NCI-H345 treated with DMSO at 0.1 percent for 48 hours (cell line): ENCODE measurements around the gene LYZL1.
"Not testable (repeated sequence)": the region's sequence is repeated elsewhere in the genome, so short reads cannot be mapped to it uniquely, and the experiment has no call there.

Experiments used
- DNase-seq: peaks from one replicate; lab custom pipeline; 2025; ENCODE audit not compliant: unreplicated experiment; lab: John Stamatoyannopoulos, UW

The LYZL1 gene

DNA sequence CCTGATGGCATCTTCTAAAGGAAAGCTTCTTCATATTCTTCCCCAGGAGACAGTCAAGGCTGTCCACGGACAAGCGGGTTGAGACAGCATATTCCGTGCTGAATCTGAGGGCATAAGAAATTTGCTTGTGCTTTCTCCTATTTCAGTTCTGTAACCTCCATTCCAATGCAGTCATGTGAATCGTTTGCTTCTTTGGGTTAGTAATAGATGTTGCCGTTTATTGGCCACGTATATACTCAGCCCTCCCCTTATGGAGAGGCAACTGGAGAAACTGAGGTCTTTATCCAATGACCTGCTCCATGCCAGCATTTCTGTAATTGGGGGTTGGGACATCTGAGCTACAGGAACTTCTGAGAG lies 38.9 kb downstream of the LYZL1 start:
- no peak for DNase-seq

DNA sequence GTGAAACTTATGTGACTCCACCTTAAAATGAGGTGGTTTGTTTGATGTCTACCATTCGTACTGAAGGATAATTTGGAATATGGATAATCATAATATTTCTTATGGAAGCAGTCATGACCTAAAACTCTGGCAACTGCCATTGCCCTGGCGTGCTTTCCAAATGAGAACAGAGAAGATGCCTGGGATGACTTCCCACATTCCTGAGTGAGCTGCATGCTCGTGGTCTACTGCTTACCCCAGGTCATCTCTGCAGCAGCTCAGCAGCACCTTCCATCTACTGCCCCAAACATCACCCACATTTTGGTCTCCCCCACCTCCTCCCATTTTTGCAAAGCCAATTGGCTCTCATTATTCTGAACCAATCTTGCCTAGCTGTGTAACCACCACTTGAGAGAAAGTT lies 40.1 kb downstream of the LYZL1 start:
- no peak for DNase-seq

DNA sequence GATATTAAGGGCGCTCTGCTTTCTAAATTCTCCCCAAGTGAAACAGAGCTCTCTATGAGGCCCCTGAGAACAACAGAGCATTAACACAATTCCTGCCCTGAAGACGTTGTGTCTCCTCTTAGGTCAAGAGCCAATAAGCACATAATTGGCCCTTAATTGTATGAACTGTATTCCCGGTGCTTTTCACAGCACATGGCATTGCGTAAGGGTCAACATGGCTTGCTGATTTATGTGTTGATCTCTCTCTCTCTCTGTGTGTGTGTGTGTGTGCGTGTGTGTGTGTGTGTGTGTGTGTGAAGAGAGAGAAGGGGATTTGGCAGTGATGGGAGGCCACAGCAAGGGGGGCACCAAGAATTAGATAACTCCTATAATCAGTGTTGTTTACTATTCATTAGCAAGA lies 40.5 kb downstream of the LYZL1 start:
- DNase-seq = no peak

DNA sequence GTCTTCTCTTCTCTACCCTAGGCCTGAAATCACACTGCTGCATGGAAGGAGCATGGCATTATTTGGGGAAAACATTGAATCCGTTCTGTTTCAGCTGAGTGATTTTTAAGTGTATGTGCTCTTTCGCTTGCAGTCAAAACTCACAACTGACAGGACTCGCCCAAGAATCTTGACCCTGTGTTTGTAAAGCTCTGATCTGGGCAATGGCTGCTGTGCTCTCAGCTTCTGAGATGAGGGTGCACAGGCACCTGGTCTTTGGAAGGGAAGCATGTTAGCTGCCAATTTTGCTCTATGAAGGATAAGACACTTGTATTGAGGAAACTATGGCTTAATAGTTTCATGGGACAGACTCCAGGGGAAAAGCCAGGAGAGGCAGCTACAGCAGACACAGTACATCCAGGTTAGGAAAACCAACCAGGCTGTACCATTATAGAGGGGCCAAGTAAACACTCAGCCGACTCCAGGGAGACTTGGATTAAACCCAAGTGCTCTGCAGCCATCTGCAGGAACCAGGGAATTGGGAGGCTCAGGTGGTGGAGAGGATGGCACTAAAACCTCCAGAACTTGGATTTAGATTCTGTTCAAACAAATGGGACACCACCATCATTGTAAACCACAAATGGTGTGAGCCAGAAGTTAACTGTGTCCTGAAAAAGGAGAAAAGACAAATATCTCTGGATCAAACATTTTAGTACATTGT lies 43.3 kb downstream of the LYZL1 start:
- no peak for DNase-seq

DNA sequence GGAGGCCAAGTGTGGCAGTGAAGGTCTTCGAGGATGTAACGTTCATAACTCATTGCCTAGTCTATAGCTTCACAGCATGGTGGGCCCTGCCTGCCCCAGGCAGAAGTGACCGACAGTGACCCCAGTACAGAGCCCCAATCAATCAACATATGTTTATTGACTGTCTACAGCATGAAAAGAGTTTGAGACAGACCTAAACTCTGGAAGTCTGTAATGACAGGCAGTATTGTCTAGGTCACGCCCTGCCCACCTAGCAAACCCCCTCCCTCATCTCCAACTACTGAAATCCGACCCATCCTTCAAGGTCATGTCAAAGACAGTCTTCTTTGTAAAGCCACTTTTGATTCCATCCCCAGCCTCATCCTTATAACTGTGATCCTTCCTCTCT lies 43.9 kb downstream of the LYZL1 start:
- no peak for DNase-seq

DNA sequence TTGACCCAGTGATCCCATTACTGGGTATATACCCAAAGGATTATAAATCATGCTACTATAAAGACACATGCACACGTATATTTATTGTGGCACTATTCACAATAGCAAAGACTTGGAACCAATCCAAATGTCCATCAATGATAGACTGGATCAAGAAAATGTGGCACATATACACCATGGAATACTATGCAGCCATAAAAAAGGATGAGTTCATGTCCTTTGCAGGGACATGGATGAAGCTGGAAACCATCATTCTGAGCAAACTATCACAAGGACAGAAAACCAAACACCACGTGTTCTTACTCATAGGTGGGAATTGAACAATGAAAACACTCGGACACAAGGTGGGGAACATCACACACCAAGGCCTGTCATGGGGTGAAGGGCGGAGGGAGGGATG lies 48.7 kb downstream of the LYZL1 start:
- not testable (repeated sequence) for DNase-seq

DNA sequence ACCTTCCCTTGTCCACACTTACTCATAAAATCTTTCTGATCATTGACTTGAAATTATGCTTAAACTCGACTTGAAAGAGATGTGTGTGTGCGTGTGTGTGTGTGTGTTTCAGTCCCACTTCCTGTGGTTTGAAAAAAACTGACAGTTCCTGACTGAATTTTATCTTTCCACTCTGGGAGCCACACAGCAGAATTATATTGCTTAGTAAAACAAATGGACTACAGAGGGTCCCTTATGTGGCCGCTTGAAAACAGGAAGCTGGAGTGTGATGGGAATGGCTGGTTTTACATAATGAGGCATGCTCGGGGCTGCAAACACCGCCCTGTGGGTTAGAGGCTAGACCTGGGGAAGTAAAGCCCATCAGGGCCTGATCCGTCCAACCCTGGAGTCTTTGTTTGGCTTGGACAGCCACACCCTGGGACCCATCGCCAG lies 54.8 kb downstream of the LYZL1 start:
- DNase-seq = no peak

DNA sequence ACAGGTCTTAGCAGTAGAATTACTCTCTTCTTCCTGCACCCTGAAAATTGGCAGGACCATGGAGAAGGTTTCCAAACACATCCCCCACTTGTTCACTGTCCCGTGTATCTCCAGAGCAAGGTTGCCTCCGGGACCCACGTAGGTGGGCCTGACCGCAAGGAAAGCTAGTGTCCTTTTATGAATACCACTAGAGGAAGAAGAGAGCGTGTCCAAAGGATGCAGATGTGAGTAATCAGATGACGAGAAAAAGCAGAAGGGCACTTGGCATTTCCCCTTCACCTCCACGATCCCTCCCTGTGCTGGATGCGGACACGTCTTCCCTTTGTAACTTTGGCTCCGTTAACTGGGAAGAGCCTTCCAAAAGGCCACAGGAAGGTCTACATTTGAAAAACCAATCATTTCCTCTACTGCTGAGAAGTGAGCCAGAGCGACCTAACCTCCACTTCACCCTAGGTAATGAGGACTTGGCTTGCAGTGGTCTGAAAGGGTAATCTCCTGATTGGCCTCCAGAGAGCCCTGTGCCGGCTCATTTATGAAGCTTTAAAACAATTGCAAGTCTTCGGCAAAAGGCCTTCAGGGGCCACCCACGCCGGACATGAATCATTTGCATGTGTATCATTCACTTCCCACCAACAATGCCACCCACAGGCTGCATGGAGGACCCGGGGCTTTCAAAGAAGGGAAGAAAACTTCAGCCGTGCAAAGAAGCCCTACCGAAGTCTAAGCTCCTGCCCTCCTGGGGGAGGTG lies 55.4 kb downstream of the LYZL1 start:
- no peak for DNase-seq

DNA sequence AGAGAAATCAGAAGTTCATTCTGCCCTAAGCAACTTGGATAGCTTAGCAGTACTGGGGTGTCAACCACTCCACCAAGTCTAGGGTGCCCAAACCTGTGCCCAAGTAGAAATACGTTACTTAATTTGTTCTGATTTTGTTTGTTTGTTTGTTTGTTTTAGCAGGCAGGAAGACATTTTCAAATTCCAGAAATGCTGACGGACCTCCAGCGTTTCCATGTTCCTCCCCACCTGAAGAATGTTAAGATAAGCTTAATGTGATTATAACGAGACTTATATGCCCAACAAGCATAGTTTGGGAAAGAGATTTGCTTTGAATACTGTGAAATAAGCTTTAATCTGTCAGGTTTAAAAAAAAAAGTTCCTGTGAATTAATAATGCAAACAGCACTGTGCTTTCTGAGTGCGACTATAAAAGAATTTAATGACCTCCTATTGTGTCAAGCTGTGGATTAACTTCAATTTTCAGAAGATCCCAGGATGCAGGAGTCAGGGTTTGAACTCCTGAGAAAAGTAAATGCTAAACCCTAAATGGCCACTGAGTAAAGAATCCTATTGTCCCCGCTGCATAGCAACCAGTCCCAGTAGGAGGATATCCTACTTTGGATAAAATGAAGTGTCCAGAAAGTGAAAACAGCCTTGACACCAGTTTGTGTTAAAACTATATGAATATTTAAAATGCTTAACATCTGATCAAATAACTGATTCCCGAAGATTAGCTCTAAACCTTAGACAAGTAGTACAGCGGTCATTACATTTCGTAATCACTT lies 56.5 kb downstream of the LYZL1 start:
- no peak for DNase-seq

DNA sequence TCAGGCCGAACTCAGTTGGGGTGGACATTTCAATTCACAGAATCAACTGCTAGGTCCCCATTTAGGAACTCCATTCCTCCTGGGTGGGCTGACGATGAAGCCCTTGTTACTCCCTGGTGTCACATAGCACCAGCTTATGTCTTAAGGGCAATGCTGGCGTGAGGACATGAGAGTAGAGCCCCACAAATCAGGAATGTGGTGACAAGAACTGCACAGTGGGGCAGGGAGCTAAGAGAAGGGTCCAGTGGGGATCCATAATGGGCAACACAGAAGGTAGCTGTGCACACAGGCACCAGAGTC lies 57.0 kb downstream of the LYZL1 start:
- no peak for DNase-seq

DNA sequence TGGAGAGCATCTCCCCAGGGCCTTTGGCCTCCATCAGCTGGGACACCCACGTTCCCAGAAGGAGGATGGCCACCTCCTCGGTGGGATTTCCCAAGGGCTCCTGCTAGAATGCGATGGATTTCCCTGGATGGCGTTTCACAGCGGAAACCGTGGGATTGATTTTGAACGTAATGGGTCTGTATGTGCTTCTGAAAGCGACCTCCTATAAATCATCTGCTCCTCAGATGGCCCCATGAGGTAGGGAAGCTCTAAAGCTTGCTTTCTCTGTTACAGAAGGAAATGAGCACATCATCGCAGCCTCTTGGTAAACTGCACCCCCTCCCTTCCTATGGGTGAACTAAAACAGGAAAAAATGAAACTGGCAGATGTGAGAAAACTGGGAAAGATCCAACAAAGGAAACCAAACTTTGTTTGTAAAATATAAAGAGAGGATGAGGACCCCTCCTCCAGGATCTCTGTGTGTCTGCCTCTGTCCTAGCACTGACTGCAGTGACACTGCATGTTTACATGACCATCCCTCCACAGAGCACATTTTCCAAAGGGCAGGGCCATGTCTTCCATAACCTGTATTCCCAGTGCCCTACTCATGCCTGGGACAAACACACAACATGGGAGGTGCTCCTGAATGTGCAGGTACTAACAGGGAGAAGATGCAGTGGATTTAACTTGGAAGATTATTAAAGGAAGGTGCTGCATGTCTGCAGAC lies 57.6 kb downstream of the LYZL1 start:
- no peak for DNase-seq

DNA sequence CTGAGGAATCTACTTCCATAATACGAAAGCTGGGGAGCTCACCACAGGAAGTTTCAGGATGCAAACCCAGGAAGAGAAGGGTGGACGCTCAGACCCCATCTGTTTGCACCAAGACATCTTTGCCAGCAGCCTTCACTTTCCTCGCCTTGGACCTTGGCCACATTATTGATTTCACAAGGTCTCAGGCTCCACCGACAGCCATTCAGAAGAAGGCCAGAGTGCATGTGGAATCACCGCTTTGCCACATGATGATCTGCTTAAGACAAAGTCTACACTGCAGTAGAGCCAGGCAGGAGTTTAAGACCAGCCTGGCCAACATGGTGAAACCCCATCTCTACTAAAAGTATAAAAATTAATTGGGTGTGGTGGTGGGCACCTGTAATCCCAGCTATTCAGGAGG lies 60.0 kb downstream of the LYZL1 start:
- DNase-seq = no peak

DNA sequence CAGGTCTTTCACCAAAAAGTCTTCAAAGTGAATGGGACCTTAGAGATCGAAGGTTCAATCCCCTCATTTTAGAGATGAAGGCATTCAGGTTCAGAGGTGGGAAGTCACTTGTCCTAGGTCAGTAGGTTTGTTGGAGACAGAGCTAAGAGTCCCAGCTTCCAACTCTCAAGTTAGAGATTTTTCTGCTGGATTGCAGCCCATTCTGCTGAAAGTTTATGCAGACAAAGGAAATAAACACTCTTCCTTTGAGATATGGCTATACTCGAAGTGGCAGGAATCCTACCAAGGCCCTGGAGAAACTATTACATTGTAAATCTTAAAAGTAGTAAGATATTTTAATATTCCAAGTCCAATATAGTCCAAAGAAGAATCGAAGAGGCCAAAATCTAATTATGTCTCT lies 64.4 kb downstream of the LYZL1 start:
- DNase-seq = no peak

DNA sequence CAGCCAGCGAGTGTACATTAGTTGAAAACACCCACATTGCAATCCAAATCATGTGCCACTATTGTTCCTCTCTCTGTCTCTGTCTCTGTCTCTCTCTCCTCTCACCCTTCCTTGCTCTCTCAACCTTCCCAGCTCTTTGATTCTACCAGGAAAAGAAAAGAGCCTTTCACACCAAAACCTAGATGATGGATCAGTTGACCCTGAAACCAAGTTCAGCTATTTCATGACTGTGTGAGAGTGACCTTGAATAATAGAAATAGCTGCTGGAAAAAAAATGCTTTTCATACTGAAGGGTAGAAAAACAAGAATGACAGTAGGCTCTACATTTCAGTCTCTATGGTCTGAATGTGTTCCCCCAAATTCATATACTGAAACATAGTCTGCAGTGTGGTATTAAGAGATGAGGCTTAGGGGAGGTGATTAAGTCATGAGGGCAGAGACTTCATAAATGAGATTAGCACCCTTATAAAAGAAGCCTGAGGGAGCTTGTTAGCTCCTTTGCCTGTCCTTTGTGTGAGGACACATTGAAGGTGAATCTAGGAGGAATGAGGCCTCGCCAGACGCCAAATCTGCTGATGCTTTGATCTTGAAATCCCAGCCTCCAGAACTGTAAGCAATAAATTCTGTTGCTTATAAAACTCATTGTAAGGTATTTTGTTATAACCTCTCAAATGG lies 65.2 kb downstream of the LYZL1 start:
- no peak for DNase-seq

DNA sequence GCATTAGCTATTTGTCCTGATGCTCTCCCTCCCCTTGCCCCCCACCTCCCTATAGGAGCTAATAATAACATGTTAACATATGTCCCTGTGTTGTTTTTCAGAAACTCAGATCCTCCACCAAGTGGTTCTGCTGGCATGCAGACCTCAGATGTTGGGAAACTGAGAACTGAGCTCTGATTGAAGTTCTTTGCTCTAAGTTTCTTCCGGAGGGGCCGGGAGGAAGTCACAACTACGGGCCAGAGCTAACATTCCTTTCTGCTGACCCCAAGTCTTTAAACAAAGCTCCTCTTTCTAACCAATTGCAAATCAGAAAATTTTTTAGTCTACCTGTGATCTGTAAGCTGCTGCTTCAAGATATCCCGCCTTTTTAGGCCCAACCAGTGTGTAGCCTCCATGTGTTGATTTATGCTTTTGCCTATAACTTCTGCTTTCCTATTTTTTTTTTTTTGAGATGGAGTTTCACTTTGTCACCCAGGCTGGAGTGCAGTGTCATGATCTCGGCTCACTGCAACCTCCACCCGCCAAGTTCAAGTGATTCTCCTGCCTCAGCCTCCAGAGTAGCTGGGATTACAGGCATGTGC lies 66.6 kb downstream of the LYZL1 start:
- no peak for DNase-seq

DNA sequence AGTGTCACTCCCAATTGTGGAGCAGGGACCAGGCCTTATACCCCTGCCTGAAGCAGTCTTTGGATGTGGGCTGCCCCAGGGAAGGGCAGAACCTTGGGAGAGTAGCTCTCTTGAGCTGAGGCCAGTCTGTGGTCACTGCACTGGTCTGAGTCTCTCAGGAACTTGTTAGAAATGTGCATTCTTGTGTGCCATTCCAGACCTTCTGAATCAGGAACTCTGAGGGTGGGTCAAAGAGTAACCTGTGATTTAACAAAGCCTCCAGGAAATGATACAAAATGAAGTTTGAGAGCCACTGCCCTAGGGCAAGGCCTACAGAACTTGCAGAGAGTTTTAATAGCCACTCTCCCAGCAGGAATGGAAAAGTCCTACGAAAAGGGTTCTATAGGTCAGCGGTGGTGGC lies 68.1 kb downstream of the LYZL1 start:
- no peak for DNase-seq

DNA sequence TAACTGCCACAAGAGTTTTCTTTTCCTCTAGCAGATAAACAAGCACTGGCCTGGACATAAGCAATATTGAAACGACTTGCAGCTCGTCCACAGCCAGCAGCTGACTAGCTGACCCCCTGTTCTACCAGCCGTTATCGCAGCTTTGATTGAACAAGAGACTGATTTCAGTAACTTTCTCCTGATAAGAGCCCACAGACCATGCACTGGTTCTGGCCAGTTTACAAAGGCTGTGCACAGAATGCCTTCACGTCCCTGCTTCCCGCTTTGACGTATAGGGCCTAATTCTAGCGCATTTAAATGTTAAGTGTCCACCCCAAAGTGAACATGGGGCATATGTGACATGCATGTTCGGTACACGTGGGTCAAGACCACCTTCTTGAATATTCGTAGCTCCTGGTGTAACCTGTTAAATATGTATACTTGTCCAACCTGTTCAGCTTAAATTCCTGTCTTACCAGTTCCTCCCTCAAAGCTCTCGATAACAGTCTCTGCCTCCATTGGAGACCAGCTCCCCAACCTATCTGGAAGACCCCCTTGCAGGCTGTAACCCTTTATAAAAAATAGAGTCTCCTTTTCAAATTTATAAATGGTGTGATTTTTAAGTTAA lies 69.2 kb downstream of the LYZL1 start:
- no peak for DNase-seq

DNA sequence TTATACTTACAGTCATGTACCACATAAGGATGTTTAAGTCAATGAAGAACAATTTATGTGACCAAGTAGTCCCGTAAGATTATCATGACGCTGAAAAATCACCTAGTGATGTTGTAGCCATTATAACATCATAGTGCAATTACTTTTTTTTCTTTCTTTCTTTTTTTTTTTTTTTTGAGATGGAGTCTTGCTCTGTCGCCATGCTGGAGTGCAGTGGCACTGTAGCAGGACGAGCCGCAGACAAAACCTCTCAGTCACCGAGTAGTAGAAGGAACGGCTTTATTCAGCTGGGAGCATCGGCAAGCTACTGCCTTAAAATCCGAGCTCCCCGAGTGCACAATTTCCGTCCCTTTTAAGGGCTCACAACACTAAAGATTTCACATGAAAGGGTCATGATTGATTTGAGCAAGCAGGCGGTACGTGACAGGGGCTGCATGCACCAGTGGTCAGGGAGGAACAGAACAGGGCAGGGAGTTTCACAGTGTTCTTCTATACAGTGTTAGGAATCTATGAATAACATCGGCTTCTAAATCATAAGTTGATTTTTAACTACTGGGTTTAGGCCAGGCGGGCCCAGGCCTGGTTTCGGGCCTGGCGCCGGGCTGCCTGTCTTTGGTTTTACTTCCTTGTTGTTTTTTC lies 71.5 kb downstream of the LYZL1 start:
- not testable (repeated sequence) for DNase-seq
